ENCODE results near the gene ARSJ. TPM values are rescaled to one million over a fixed set of nuclear protein-coding genes. Genes with fewer than 3 reads are reported as not detected.
A peak's percentile ranks its signal among the peaks of the same experiment; 100 is the strongest.

ARSJ gene
- total and polyA plus RNA-seq, 2 of the 8 experiments (the other 6 are each of a cell fraction or from before 2014, with no cell fraction given): 1.4 to 6.3 TPM

- Histone ChIP-seq H3K36me3 (ENCODE audit: control insufficient read depth in 2 of 4, insufficient read depth in 4 of 4, low read length in 3 of 4) (no peaks in the 10 kb centered on the region), H3K79me1 (ENCODE audit: low read depth, low read length) (no peaks in the 10 kb centered on the region), H4K5ac (ENCODE audit: insufficient read length, low read depth, low read length) (no peak overlapping the region), H2AK5ac (ENCODE audit: low read depth, low read length) (no peak overlapping the region), H3K23me2 (ENCODE audit: low read depth, low read length) (peaks cover 12% of the 10 kb centered on the region), H3K23ac (ENCODE audit: insufficient read length) (no peak overlapping the region), H2BK12ac (ENCODE audit: low read depth, low read length) (no peak overlapping the region), H2AFZ (ENCODE audit: low read length) (no peak overlapping the region), H3K4me3 (ENCODE audit: extremely low read depth in 1 of 4, insufficient read depth in 2 of 4, low read depth in 3 of 4, low read length in 4 of 4) (peak overlapping the region in 1 of 4 experiments; percentile 80; a peak in 2 of 8 replicates), H3K18ac (ENCODE audit: extremely low read depth, low read length) (no peak overlapping the region), H2BK15ac (ENCODE audit: low read length) (no peak overlapping the region), H3K4me1 (replicated peaks in 1 of 4; ENCODE audit: control insufficient read depth in 3 of 4, insufficient read depth in 4 of 4, low read length in 3 of 4) (peaks cover 4 to 6% (median 5%) of the 10 kb centered on the region in 4 experiments; a peak in 6 of 7 replicates), H3K79me2 (ENCODE audit: control insufficient read depth in 1 of 2, insufficient read depth in 2 of 2, low read length in 2 of 2) (peaks cover 0 to 10% of the 10 kb centered on the region in 2 experiments; a peak in 1 of 4 replicates), H3K56ac (replicated peaks; ENCODE audit: insufficient read length, low read depth, low read length) (no peak overlapping the region), H3K4me2 (ENCODE audit: insufficient read depth in 1 of 2, low read depth in 2 of 2, low read length in 2 of 2) (peak overlapping the region; percentile 20 to 31; a peak in 1 of 4 replicates), H3K4ac (replicated peaks; ENCODE audit: insufficient read length, low read depth, low read length) (no peak overlapping the region), H2BK20ac (ENCODE audit: low read length) (no peak overlapping the region), H3K14ac (ENCODE audit: insufficient read length) (no peak overlapping the region), H4K91ac (replicated peaks; ENCODE audit: insufficient read length, low read length) (no peak overlapping the region), H3K27me3 (replicated peaks in 1 of 4; ENCODE audit: control insufficient read depth in 3 of 4, extremely low read depth in 1 of 4, insufficient read depth in 3 of 4, low read length in 3 of 4) (no peaks in the 10 kb centered on the region; a peak in 1 of 7 replicates), H2BK5ac (ENCODE audit: low read depth, low read length) (no peak overlapping the region), H3K9ac (replicated peaks in 1 of 4; ENCODE audit: extremely low read depth in 1 of 4, low read depth in 3 of 4, low read length in 3 of 4) (no peak overlapping the region), H3K27ac (ENCODE audit: low read depth, low read length) (no peak overlapping the region), H4K20me1 (replicated peaks in 1 of 2; ENCODE audit: control insufficient read depth in 1 of 2, insufficient read depth in 2 of 2, low read length in 2 of 2) (no peaks in the 10 kb centered on the region), H3K9me3 (ENCODE audit: insufficient read depth in 2 of 2, low read depth in 1 of 2, low read length in 1 of 2) (no peaks in the 10 kb centered on the region), H2BK120ac (replicated peaks; ENCODE audit: low read depth, low read length) (no peak overlapping the region), H4K8ac (ENCODE audit: extremely low read depth, insufficient read depth, low read length) (no peak overlapping the region)
- ChIA-PET CTCF (ENCODE audit: partially characterized antibody) (no interaction called here), POLR2A (ENCODE audit: partially characterized antibody) (no interaction called here)
- WGBS, 2 experiments (ENCODE audit: extremely low coverage in 1 of 2, insufficient coverage in 1 of 2, insufficient read length in 1 of 2, insufficient replicate concordance in 2 of 2, low coverage in 1 of 2, low lambda C conversion rate in 2 of 2, missing lambda C conversion rate in 1 of 2): 88% methylated on average over 2 of the region's 2 CpGs; no CpG with 5 or more reads in 1 of the 2 experiments
- no peak for TF ChIP-seq YY1 (IDR thresholded peaks at IDR 0.05; ENCODE audit: low read depth, low read length)
- TF ChIP-seq RXRA (IDR thresholded peaks at IDR 0.05; ENCODE audit: insufficient read depth, low read depth, low read length): no peak
- TF ChIP-seq TAF1 (IDR thresholded peaks at IDR 0.05; ENCODE audit: low read depth, low read length): no peak
- TF ChIP-seq RNF2 (IDR thresholded peaks at IDR 0.05; ENCODE audit: borderline replicate concordance, low read depth, low read length, missing control alignments, poor library complexity, severe bottlenecking): no peak
- no peak for TF ChIP-seq TAF7 (optimal IDR thresholded peaks at IDR 0.05; ENCODE audit: borderline replicate concordance, low read depth, low read length)
- TF ChIP-seq KDM1A (IDR thresholded peaks at IDR 0.05; ENCODE audit: borderline replicate concordance, low read length): no peak
- DNase-seq (ENCODE audit: low read depth in 1 of 2, low spot score in 2 of 2) (no peak), FAIRE-seq (no peak)
Measured at GRCh38 chr4:113976741-113977525, 2.5 kb downstream of the ARSJ start.

All from H1 (cell line).